Measurements from ENCODE around the gene TNS3.

Gene TNS3

GRCh38 chr7:47347346-47347745 is 234.6 kb downstream of the TNS3 start:
- no peak for DNase-seq (ENCODE audit: low spot score)

- DNase-seq (ENCODE audit: low spot score), result no peak
Observed at GRCh38 chr7:47346377-47346914, 235.5 kb downstream of the TNS3 start.

GRCh38 chr7:47345857-47346298 is 236.0 kb downstream of the TNS3 start:
- DNase-seq (ENCODE audit: low spot score), result no peak

GRCh38 chr7:47344171-47344955 is 237.5 kb downstream of the TNS3 start:
- DNase-seq (ENCODE audit: low spot score), result no peak

- no peak for DNase-seq (ENCODE audit: low spot score)
Observed at GRCh38 chr7:47343061-47343455, 238.9 kb downstream of the TNS3 start.

- DNase-seq (ENCODE audit: low spot score), result no peak
Observed at GRCh38 chr7:47342296-47343060, 239.4 kb downstream of the TNS3 start.

GRCh38 chr7:47340517-47340916 is 241.4 kb downstream of the TNS3 start:
- no peak for DNase-seq (ENCODE audit: low spot score)

GRCh38 chr7:47338026-47338425 is 243.9 kb downstream of the TNS3 start:
- no peak for DNase-seq (ENCODE audit: low spot score)

- DNase-seq (ENCODE audit: low spot score), result peak; percentile 27
Observed at GRCh38 chr7:47337531-47337930, 244.4 kb downstream of the TNS3 start.

GRCh38 chr7:47336472-47337425 is 245.2 kb downstream of the TNS3 start:
- DNase-seq (ENCODE audit: low spot score), result no peak

GRCh38 chr7:47335557-47336471 is 246.1 kb downstream of the TNS3 start:
- no peak for DNase-seq (ENCODE audit: low spot score)

GRCh38 chr7:47335071-47335470 is 246.8 kb downstream of the TNS3 start:
- DNase-seq (ENCODE audit: low spot score), result no peak

- DNase-seq (ENCODE audit: low spot score), result no peak
Observed at GRCh38 chr7:47333959-47334358, 248.0 kb downstream of the TNS3 start.

- no peak for DNase-seq (ENCODE audit: low spot score)
Observed at GRCh38 chr7:47333554-47333887, 248.4 kb downstream of the TNS3 start.

GRCh38 chr7:47332681-47333553 is 249.0 kb downstream of the TNS3 start:
- no peak for DNase-seq (ENCODE audit: low spot score)

GRCh38 chr7:47332213-47332612 is 249.7 kb downstream of the TNS3 start:
- DNase-seq (ENCODE audit: low spot score), result no peak

GRCh38 chr7:47331179-47331565 is 250.7 kb downstream of the TNS3 start:
- DNase-seq (ENCODE audit: low spot score), result no peak

- DNase-seq (ENCODE audit: low spot score), result no peak
Observed at GRCh38 chr7:47330561-47331178, 251.2 kb downstream of the TNS3 start.

GRCh38 chr7:47330026-47330425 is 251.9 kb downstream of the TNS3 start:
- DNase-seq (ENCODE audit: low spot score), result no peak

Measured in SW480 (cell line).